ENCODE data around the gene DPM1.

The DPM1 gene

DNA sequence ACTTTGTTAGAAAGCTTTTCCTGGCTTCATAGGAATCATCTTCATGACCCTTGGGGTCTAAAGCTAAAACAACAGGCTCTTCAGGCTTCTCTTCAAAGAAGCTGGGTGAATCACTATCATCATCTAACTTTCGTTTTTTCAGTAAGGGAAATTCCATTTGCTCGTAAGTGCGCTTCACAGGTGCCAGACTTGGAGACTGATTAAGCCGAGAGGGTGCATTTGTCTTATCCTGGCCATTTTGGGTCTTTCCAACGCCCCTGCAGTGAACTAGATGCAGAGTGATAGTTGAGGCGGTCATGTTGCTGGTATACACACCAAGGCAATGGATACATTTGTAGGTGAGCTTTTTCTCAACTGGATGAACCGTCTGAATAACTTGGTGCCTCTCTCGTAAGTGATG lies 65.9 kb downstream of the DPM1 start:
- no peak for DNase-seq

DNA sequence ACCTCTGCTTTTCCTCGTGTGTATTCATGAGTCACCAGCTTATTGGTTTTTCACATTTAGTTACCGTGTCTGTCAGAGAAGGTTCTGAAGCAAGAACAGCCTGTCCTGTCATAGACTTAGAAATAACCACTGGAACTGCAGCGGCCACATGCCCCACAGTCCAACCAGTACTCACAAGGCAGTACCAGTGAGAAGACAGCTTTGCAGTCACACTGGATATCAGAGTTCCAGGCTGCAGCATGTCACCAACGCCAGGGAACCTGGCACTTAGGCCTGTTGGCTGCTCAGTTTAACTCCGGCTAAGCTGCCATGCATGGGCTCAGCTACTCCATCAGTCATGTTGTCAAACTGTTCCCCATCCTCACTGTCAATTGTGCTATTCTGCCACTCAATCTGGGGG lies 67.2 kb downstream of the DPM1 start:
- no peak for DNase-seq

DNA sequence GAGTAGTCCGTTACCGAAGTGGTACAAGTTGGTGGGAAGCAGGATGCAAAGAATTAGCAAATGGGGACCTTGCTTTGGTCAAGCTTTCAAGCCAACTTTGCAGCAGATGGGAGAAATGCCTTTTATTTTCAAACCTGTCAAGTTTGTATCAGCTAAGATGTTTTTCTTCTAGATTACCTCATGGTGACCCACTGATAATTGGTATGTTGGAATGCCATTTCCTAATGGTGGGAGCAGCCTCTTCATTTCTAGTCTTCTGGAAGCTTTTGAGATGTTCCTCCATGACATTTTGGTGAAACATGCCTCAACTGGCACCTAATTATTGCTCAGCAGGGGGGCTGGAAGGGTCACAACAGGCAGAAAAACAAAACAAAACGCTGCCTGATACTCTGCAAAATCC lies 70.8 kb downstream of the DPM1 start:
- DNase-seq = no peak

DNA sequence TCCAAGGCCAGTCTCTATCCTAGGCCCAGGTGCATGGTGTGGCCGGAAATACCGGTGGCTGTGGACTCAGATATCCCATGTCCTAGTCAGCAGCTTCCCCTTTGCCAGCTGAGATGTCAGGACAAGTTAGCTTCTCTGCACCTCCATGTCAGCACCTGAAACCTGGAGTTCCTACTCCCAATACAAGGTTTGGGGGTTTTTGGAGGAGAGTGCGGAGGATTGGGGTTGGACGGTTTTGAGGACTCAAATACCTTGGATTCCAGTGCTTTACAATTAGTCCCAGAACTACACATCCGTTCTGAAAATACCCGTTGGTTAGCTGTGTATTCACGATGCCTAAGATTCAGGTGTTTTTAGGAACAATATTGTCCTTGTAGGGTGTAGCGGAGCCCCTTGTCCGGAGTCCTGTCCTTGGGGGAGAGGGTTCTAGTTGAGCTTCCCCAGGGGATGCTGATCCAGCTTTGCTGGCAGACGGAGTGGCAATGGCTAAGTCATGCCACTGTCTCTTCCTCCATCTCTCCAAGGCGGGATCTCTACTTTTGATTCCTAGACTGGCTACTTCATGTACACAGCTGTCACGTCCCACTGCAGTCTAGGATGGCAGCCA lies 72.0 kb downstream of the DPM1 start:
- no peak for DNase-seq

DNA sequence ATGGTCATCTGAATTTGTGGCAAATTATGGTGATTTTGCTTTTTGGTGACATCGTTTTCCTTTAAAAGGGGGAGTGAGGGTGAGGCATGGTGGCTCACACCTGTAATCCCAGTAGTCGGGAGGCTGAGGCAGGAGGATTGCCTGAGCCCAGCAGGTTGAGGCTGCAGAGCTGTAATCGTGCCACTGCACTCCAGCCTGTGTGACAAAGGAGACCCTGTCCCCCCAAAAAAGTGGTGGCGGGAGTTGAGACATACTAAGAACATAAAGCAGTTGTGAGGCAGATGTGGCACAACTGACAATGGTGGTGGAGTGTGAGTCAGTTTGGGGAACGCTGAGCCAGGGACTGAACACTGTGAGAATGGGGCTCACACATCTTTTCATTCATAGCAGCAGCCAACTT lies 72.6 kb downstream of the DPM1 start:
- no peak for DNase-seq

DNA sequence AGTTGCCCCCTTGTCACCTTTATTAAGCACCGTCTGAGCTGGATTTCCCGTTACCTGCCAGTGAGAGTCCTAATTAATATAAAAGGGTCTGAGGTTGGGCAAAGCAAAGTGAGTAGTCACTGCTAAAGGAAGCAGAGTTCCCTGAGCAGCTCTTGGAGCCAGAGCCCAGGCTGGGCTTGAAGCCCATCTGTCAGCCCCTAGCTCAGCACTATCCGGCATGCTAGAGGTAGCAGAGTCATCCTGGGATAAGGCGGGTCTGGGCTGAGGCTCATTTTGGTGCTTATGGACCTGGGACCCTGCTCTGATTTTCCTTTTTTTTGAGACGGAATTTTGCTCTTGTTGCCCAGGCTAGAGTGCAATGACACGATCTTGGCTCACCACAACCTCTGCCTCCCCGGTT lies 73.3 kb downstream of the DPM1 start:
- no peak for DNase-seq
